Right forelimb (tissue), 1 donor: ENCODE results near the gene SPATC1L.
"Not testable (repeated sequence)": the region's sequence is repeated elsewhere in the genome, so short reads cannot be mapped to it uniquely, and the experiment has no call there.

Experiments
- DNase-seq: peaks from one replicate; pipeline ENCODE4 v3.0.0-alpha.2; 2018

SPATC1L gene

GRCh38 chr21:46183910-46184624, at the start of gene SPATC1L:
Gene SPATC1L, minus strand, starts transcription at chr21:46184459. Its CDS starts 1,643 bp downstream, at chr21:46182816.
- DNase-seq = peak; percentile 54

GRCh38 chr21:46229923-46230260, 45.6 kb upstream of the SPATC1L start:
- DNase-seq = no peak

GRCh38 chr21:46229133-46229922, 45.1 kb upstream of the SPATC1L start:
- DNase-seq = no peak

- peak; percentile 96 for DNase-seq
These were observed 44.2 kb upstream of the SPATC1L start, which contains the start of gene LSS for GRCh38 chr21:46228345-46229051. Gene LSS, minus strand, starts transcription at chr21:46228774. Its CDS starts 29 bp downstream, at chr21:46228745.

GRCh38 chr21:46227811-46228344, 43.6 kb upstream of the SPATC1L start:
- no peak for DNase-seq

- DNase-seq = no peak
These were observed 42.8 kb upstream of the SPATC1L start for GRCh38 chr21:46226920-46227599.

GRCh38 chr21:46226146-46226545, 41.9 kb upstream of the SPATC1L start:
- no peak for DNase-seq

- DNase-seq = not testable (repeated sequence)
These were observed 39.4 kb upstream of the SPATC1L start for GRCh38 chr21:46223661-46224060.

- DNase-seq = no peak
These were observed 39.0 kb upstream of the SPATC1L start for GRCh38 chr21:46223217-46223616.

- DNase-seq = no peak
These were observed 38.3 kb upstream of the SPATC1L start for GRCh38 chr21:46222436-46223116.

GRCh38 chr21:46221664-46222435, 37.6 kb upstream of the SPATC1L start:
- no peak for DNase-seq

- no peak for DNase-seq
These were observed 36.6 kb upstream of the SPATC1L start for GRCh38 chr21:46220847-46221246.

GRCh38 chr21:46220275-46220810, 36.1 kb upstream of the SPATC1L start:
- DNase-seq = no peak

GRCh38 chr21:46219591-46220239, 35.5 kb upstream of the SPATC1L start:
- no peak for DNase-seq

GRCh38 chr21:46218906-46219590, 34.8 kb upstream of the SPATC1L start:
- DNase-seq = no peak

- no peak for DNase-seq
These were observed 33.4 kb upstream of the SPATC1L start for GRCh38 chr21:46217511-46218196.

GRCh38 chr21:46216132-46216747, 32.0 kb upstream of the SPATC1L start:
- no peak for DNase-seq

- DNase-seq = no peak
These were observed 31.3 kb upstream of the SPATC1L start for GRCh38 chr21:46215436-46216131.
